HG03060 (cell line): ENCODE measurements around the gene CTLA4.

Experiments used
- ATAC-seq: cut with Tn5 transposase; IDR thresholded peaks from one replicate; pipeline ENCODE4 v1.9.1; 2021; ENCODE audit warnings: low read depth, moderate number of reproducible peaks; ENCODE audit not compliant: unreplicated experiment

The CTLA4 gene

GRCh38 chr2:203889542-203889941 lies 22.0 kb downstream of the CTLA4 start:
- no peak for ATAC-seq

GRCh38 chr2:203889944-203890343 lies 22.4 kb downstream of the CTLA4 start:
- ATAC-seq: no peak

- ATAC-seq: no peak
Measured at GRCh38 chr2:203890733-203891132, 23.2 kb downstream of the CTLA4 start.

DNA sequence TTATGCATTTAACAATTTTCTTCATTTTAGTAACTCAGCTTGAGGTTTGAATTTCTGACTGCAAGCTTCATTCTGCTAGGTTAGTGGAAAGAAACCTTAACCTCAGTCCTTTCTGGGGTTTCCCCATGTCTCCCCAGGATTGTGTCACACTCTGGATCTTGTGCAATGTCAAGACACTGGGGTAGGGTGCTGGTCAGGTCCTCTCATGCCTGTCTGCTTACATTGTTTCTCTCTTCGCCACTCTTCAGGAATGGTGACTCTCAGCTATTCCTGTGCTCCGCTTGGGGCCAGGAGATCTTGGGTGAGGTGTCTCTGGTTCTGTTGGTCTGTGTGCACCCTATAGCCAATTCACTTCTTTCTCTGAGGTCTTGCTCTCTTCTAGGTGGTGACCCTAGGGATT lies 23.9 kb downstream of the CTLA4 start:
- ATAC-seq: no peak

DNA sequence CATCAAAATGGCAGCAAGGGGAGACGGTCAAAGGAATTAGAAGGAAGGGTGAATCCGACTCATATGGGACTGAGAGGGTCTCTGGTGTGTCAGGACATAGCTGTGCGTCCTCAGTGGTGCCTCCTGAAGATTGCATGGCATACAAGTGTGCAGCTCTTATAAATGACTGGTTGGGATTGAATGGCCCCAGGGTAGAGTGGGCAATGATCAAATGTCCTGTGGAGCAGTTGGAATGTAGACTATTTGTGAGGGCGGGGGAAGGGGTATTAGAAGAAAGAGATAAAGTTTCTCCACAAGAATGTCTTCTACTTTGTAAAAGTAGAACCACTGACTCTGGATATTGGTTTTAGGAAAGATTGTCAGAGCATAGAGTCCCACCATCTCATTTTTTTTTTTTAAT lies 24.6 kb downstream of the CTLA4 start:
- ATAC-seq: no peak

GRCh38 chr2:203893401-203893800 lies 25.8 kb downstream of the CTLA4 start:
- no peak for ATAC-seq

DNA sequence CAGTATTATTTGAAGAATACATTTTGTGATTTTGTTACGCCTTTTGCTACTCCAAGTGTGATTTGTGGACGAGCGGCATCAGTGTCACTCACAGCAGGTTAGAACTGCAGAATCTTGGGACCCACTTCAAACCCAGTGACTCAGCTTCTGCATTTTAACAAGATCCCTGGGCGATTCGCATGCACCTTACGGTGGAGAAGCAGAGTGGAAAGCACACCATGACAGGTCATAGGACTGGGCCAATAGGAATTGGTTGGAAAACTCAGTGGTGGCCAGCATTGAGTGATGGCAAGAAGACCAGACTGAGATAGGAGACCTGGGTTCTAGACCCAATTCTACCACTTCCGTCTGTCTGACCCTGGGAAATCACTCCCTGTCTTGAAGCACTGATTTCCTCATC lies 26.3 kb downstream of the CTLA4 start:
- ATAC-seq: no peak

DNA sequence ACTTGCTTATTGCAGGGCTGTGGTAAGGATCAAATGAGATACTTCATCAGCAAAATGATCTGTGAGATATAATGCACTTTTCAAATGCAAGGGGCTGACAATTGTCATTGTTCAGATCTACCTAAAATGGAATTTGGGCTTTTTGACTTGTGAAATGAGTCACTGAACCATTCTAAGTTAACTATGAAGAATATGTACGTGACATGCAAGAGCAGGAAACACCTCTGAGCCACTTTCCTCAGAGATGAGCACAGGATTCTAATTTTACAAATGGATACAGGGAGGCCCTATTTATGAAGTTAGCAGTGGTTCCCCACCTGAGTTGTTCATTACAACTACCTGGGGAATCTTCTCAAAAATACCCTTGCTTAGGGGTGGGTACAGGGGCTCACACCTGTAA lies 26.7 kb downstream of the CTLA4 start:
- no peak for ATAC-seq

DNA sequence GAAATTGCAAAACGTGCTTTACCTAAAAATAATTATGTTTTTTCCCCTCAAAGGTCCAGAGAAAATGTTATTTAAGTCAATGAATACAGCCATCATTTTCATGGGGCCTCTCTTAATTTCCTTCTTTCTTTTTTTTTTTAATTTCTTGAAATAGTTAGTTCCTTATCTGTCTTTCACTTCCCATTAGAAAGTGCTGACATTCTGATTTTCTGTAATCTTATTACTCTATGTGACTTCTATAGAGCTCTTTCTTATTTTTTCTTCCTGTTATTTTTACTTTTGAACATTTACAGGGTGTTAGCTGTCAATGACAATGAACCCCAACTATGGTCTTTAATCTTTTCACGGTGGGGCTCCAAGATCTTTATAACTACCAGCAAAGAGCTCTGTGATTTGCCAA lies 30.0 kb downstream of the CTLA4 start:
- no peak for ATAC-seq

DNA sequence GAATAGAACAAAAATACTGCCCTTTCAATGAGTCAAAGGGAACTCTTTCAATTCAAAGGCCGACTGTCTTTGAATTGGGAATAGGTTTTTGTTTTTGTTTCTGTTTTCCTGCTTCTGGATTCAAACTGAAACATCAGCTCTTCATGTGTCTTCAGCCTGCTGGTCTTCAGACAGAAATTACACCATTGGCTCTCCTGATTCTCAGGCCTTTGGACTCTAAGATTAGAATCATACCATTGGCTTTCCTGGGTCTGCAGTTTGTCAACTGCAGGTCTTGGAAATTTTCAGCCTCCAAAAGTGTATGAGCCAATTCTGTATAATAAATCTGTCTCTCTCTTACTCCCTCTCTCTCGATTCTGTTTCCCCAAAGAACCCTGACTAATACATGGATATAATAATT lies 31.1 kb downstream of the CTLA4 start:
- no peak for ATAC-seq

- no peak for ATAC-seq
Measured at GRCh38 chr2:203900253-203900652, 32.7 kb downstream of the CTLA4 start.

- ATAC-seq: no peak
Measured at GRCh38 chr2:203904022-203904421, 36.5 kb downstream of the CTLA4 start.

DNA sequence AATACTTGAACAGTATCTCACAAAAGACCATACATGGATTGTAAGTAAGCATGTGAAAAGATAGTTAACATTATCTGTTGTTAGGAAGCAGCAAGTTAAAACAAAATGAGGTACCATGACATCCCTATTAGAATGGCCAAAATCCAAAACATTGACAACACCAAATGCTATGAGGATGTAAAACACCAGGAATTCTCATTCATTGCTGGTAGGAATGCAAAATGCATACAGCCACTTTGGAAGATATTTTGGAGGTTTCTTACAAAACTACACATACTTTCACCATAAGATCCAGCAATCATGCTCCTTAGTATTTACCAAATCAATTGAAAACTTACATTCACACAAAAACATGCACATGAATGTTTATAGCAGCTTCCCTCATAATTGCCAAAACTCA lies 38.1 kb downstream of the CTLA4 start:
- no peak for ATAC-seq

DNA sequence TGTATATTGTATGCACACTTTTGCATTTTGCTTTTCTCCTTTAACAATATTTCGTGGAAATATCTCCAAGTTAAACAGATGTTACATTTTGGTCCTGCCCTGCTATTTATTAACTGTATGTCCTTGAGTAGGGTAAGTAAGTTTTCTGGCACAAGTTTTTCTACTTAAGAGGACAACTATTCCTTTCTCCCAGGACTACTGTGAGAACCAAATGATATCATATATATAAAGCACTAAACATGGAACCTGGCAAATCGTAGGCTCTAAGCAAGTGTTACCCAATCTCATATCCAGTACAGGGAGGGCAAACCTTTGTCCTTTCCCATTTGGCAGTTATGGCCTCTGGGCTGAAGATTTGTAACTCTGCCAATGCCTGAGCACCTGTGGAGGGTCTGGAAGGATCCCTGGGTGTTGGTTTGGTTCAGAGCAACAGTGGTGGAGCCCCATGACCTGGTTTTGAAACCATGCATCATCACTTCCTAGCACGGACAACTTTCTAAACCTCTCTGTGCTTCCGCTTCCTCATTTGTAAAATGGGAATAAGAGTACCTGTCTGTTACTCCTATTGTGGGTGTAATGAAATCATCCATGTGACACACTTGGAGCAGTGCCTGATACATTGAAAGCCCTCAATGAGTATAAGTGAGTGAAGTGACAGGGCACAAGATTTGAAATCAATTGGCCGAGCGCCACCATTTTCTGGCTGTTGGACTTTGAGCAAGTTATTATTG lies 40.7 kb downstream of the CTLA4 start:
- ATAC-seq: no peak

- no peak for ATAC-seq
Measured at GRCh38 chr2:203908797-203909185, 41.2 kb downstream of the CTLA4 start.

- no peak for ATAC-seq
Measured at GRCh38 chr2:203909261-203909967, 41.8 kb downstream of the CTLA4 start.

GRCh38 chr2:203909974-203910373 lies 42.4 kb downstream of the CTLA4 start:
- ATAC-seq: no peak

DNA sequence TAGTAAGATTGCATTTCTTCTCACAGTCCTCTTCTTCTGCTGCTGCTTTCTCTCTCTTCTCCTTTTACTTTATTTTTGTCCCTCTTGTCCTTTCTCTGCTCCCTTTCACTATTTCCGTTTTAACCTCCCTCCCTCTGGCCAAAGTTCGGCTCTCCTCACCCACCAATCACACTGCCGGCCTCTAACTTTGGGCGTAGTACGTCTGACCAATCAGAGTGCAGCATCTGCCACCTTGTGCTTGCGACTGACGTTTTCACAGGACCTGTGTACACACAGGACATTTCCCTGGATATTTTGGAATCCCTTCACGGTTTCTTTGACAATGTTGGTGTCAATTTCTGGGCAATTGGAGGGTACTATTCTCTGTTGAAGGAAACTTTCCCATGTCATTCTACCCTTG lies 46.4 kb downstream of the CTLA4 start:
- no peak for ATAC-seq

DNA sequence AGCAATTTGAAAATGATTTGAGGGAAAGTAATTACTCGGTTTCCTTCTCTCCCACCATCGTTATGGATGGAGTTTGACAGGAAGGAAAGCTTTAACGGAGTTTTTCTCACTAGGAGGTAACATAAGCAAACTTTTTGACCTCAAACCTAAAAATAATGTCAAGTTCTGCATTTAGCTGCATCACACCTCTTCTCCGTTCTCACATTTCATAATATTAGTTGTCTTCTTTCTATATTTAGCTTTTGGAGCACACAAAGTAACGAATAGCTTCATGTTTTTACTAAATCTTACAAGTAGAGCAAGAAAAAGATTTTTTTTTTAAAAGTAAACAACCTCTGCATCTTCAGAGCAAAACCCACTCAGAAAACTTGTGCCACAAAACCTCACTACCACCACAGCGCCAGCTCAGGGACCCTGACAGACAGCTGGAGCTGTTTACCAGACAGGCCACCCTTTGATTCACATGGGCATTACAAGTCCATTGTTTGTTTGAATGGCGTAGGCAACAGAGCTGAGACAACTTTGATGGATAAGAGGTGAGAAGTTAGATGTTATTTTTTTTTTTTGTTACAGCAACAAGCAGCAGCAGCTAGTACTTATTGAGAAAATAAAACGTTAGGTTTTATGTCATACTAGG lies 47.1 kb downstream of the CTLA4 start:
- ATAC-seq: no peak

DNA sequence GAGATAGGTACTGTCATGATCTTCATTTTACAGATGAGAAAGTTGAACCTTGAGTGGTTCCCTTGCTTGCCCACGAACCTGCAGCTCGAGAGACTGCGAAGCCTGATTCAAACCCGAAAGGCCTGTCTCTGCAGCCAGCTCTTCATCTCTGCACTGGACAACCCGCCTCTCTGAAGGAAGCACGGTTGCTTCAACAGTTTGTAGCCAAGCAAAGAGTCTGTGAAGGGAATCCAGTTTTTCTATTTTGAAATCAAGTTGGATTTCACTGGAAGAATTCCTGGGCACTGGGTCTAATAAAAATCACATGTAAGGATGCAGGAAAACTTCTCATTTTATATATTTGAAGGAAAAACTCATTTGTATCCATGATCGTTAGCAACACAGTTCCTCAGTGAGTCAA lies 47.7 kb downstream of the CTLA4 start:
- ATAC-seq: no peak

GRCh38 chr2:203916756-203917155 lies 49.2 kb downstream of the CTLA4 start:
- no peak for ATAC-seq

GRCh38 chr2:203918264-203918663 lies 50.7 kb downstream of the CTLA4 start:
- no peak for ATAC-seq
